MM.1S (cell line): ENCODE measurements around the gene FMN1.

ENCODE experiments used
- DNase-seq: peaks from one replicate; pipeline ENCODE4 v3.0.0-alpha.2; 2015
- H2AFZ ChIP-seq: fragments of 300-600 bp; sonication (generic); 2 replicates; pipeline ENCODE4 v1.6.0; 2016; ENCODE audit warnings: antibody characterized with exemption, low read length
- H3F3A ChIP-seq: fragments of 300-600 bp; sonication (generic); 2 replicates; pipeline ENCODE4 v1.6.1; 2016; ENCODE audit warnings: mild to moderate bottlenecking, antibody characterized with exemption, low read length, moderate library complexity, mixed read lengths; ENCODE audit not compliant: insufficient read depth
- H3K27ac ChIP-seq: fragments of 300-600 bp; sonication (generic); 2 replicates; pipeline ENCODE4 v1.5.1; 2016; ENCODE audit warnings: mild to moderate bottlenecking, low read length
- H3K27me3 ChIP-seq: fragments of 300-600 bp; sonication (generic); replicated peaks from 2 replicates; pipeline ENCODE4 v1.6.0; 2016; ENCODE audit warnings: low read length; ENCODE audit not compliant: insufficient read depth
- H3K36me3 ChIP-seq: fragments of 300-600 bp; sonication (generic); replicated peaks from 2 replicates; pipeline ENCODE4 v1.6.1; 2016; ENCODE audit warnings: mild to moderate bottlenecking, low read length, mixed read lengths; ENCODE audit not compliant: insufficient read depth
- H3K4me1 ChIP-seq: fragments of 300-600 bp; sonication (generic); 2 replicates; pipeline ENCODE4 v1.6.1; 2016; ENCODE audit warnings: low read length, mixed read lengths
- H3K4me2 ChIP-seq: fragments of 300-600 bp; sonication (generic); 2 replicates; pipeline ENCODE4 v1.6.0; 2016; ENCODE audit warnings: low read depth, low read length
- H3K4me3 ChIP-seq: fragments of 300-600 bp; sonication (generic); 2 replicates; pipeline ENCODE4 v1.5.1; 2016; ENCODE audit warnings: low read length, mixed read lengths
- H3K79me2 ChIP-seq: fragments of 300-600 bp; sonication (generic); 2 replicates; pipeline ENCODE4 v1.6.1; 2016; ENCODE audit warnings: mixed run types, low read length, mixed read lengths
- H3K9ac ChIP-seq: fragments of 300-600 bp; sonication (generic); 2 replicates; pipeline ENCODE4 v1.6.1; 2016; ENCODE audit warnings: low read length, mixed read lengths
- H3K9me2 ChIP-seq: fragments of 300-600 bp; sonication (generic); replicated peaks from 2 replicates; pipeline ENCODE4 v1.6.1; 2016; ENCODE audit warnings: mild to moderate bottlenecking, low read length, mixed read lengths; ENCODE audit not compliant: insufficient read depth
- H3K9me3 ChIP-seq: fragments of 300-600 bp; sonication (generic); replicated peaks from 2 replicates; pipeline ENCODE4 v1.6.1; 2016; ENCODE audit warnings: mild to moderate bottlenecking, low read length, mixed read lengths; ENCODE audit not compliant: insufficient read depth
- H4K20me1 ChIP-seq: fragments of 300-600 bp; sonication (generic); 2 replicates; pipeline ENCODE4 v1.6.1; 2016; ENCODE audit warnings: mild to moderate bottlenecking, low read length, moderate library complexity, mixed read lengths; ENCODE audit not compliant: insufficient read depth
- CTCF ChIP-seq: fragments of 300-600 bp; sonication (generic); IDR thresholded peaks from 2 replicates; pipeline ENCODE4 v1.5.1; 2016; ENCODE audit warnings: antibody characterized with exemption, low read length, mixed read lengths
- EZH2 ChIP-seq: fragments of 300-600 bp; sonication (generic); optimal IDR thresholded peaks from 2 replicates; pipeline ENCODE3; 2017; ENCODE audit warnings: low read depth, mild to moderate bottlenecking, antibody characterized with exemption, low read length, mixed read lengths
- EZH2phosphoT487 ChIP-seq: fragments of 300-600 bp; sonication (generic); IDR thresholded peaks from 2 replicates; pipeline ENCODE4 v1.6.1; 2018; ENCODE audit warnings: antibody characterized with exemption, low read length

The FMN1 gene

GRCh38 chr15:32866454-32867312 lies 327.8 kb downstream of the FMN1 start:
- 0 out of 2 replicates have a peak, but pooled peaks cover 4% of the 10 kb centered on the region for H3F3A ChIP-seq
- H3K9me2 ChIP-seq, result no peaks in the 10 kb centered on the region
- no peak for TF ChIP-seq EZH2phosphoT487
- TF ChIP-seq EZH2, result no peak
- no peak for TF ChIP-seq CTCF
- no peak overlapping the region for H2AFZ ChIP-seq
- no peak overlapping the region for H3K9ac ChIP-seq
- H3K4me3 ChIP-seq, result no peak overlapping the region
- H3K4me1 ChIP-seq, result peaks cover 10% of the 10 kb centered on the region
- no peak for DNase-seq
- H4K20me1 ChIP-seq, result no peaks in the 10 kb centered on the region
- no peaks in the 10 kb centered on the region for H3K79me2 ChIP-seq
- no peaks in the 10 kb centered on the region for H3K9me3 ChIP-seq
- 0 out of 2 replicates have a peak, but pooled peaks cover 3% of the 10 kb centered on the region for H3K36me3 ChIP-seq
- H3K27me3 ChIP-seq, result no peaks in the 10 kb centered on the region
- no peak overlapping the region for H3K27ac ChIP-seq
- H3K4me2 ChIP-seq, result no peak overlapping the region

- no peaks in the 10 kb centered on the region for H3K27me3 ChIP-seq
These were observed 329.7 kb downstream of the FMN1 start for GRCh38 chr15:32864841-32865240.

GRCh38 chr15:32864051-32864450 lies 330.5 kb downstream of the FMN1 start:
- no peak overlapping the region for H3K27ac ChIP-seq
- no peak overlapping the region for H3K9ac ChIP-seq
- DNase-seq, result no peak
- 0 out of 2 replicates have a peak, but pooled peaks cover 4% of the 10 kb centered on the region for H3F3A ChIP-seq
- no peaks in the 10 kb centered on the region for H3K9me3 ChIP-seq
- H4K20me1 ChIP-seq, result no peaks in the 10 kb centered on the region
- H2AFZ ChIP-seq, result no peak overlapping the region
- no peak overlapping the region for H3K4me2 ChIP-seq
- no peaks in the 10 kb centered on the region for H3K9me2 ChIP-seq
- no peaks in the 10 kb centered on the region for H3K79me2 ChIP-seq
- no peak overlapping the region for H3K4me3 ChIP-seq
- no peaks in the 10 kb centered on the region for H3K36me3 ChIP-seq
- TF ChIP-seq EZH2 (no peak), EZH2phosphoT487 (no peak), CTCF (no peak)
- H3K4me1 ChIP-seq, result peaks cover 17% of the 10 kb centered on the region
- H3K27me3 ChIP-seq, result no peaks in the 10 kb centered on the region

More at GRCh38 chr15:32864841-32865240, 329.7 kb downstream of the FMN1 start:
- H3K4me1 ChIP-seq, result peaks cover 17% of the 10 kb centered on the region
- no peak overlapping the region for H3K4me2 ChIP-seq
- no peak overlapping the region for H3K9ac ChIP-seq
- no peaks in the 10 kb centered on the region for H3K9me2 ChIP-seq
- H3K4me3 ChIP-seq, result no peak overlapping the region
- H2AFZ ChIP-seq, result no peak overlapping the region
- H4K20me1 ChIP-seq, result no peaks in the 10 kb centered on the region
- 0 out of 2 replicates have a peak, but pooled peaks cover 4% of the 10 kb centered on the region for H3F3A ChIP-seq
- no peaks in the 10 kb centered on the region for H3K9me3 ChIP-seq
- no peaks in the 10 kb centered on the region for H3K36me3 ChIP-seq
- no peak for DNase-seq
- TF ChIP-seq EZH2phosphoT487, result no peak
- no peaks in the 10 kb centered on the region for H3K79me2 ChIP-seq
- H3K27ac ChIP-seq, result no peak overlapping the region

GRCh38 chr15:32861761-32862160 lies 332.8 kb downstream of the FMN1 start:
- TF ChIP-seq EZH2phosphoT487, result no peak
- TF ChIP-seq EZH2, result no peak
- Histone ChIP-seq H3K4me3 (peak overlapping the region; percentile 35; the same call in 1 of the 2 replicates), H3K9me3 (no peaks in the 10 kb centered on the region), H3K4me1 (peaks cover 21% of the 10 kb centered on the region), H3K27ac (peak overlapping the region; percentile 36; the same call in 1 of the 2 replicates), H3K36me3 (no peaks in the 10 kb centered on the region), H3K27me3 (no peaks in the 10 kb centered on the region), H3K9me2 (no peaks in the 10 kb centered on the region), H3K9ac (peak overlapping the region; percentile 31), H3K79me2 (no peaks in the 10 kb centered on the region), H4K20me1 (no peaks in the 10 kb centered on the region), H2AFZ (peak overlapping the region; percentile 71), H3F3A (0 out of 2 replicates have a peak, but pooled peaks cover 4% of the 10 kb centered on the region), H3K4me2 (peak overlapping the region; percentile 71)
- peak; percentile 87 for DNase-seq
